Breast epithelium (tissue), 3 donors: ENCODE results near the gene ATXN1L.

ENCODE experiments used
- POLR2A ChIP-seq: fragments of 450-650 bp; IDR thresholded peaks from one replicate; pipeline ENCODE4 v1.6.1; 2016; ENCODE audit warnings: antibody characterized with exemption, mild to moderate bottlenecking, moderate library complexity
- POLR2AphosphoS5 ChIP-seq, 3 donors: sonication (generic); formaldehyde crosslinking; IDR thresholded peaks; one replicate each; pipeline ENCODE4 v1.6.1; 2017; ENCODE audit warnings: antibody characterized with exemption in 3 of 3
- TF ChIP-seq, protein P1 (sequence below), 3 donors: fragments of 450-650 bp; IDR thresholded peaks; one replicate each; pipeline ENCODE4 v1.5.1; 2016 to 2017; ENCODE audit warnings: antibody characterized with exemption in 3 of 3, mild to moderate bottlenecking in 3 of 3, moderate library complexity in 3 of 3

- TF ChIP-seq, protein P1, sequence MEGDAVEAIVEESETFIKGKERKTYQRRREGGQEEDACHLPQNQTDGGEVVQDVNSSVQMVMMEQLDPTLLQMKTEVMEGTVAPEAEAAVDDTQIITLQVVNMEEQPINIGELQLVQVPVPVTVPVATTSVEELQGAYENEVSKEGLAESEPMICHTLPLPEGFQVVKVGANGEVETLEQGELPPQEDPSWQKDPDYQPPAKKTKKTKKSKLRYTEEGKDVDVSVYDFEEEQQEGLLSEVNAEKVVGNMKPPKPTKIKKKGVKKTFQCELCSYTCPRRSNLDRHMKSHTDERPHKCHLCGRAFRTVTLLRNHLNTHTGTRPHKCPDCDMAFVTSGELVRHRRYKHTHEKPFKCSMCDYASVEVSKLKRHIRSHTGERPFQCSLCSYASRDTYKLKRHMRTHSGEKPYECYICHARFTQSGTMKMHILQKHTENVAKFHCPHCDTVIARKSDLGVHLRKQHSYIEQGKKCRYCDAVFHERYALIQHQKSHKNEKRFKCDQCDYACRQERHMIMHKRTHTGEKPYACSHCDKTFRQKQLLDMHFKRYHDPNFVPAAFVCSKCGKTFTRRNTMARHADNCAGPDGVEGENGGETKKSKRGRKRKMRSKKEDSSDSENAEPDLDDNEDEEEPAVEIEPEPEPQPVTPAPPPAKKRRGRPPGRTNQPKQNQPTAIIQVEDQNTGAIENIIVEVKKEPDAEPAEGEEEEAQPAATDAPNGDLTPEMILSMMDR (IDR thresholded peaks at IDR 0.05), result no peak
- TF ChIP-seq POLR2A, result no peak
- no peak for TF ChIP-seq POLR2AphosphoS5 (IDR thresholded peaks at IDR 0.05)
These were observed 37.5 kb downstream of the ATXN1L start for GRCh38 chr16:71883168-71883848.
